H1 (cell line): ENCODE results near the gene SUSD1.
A peak's percentile ranks its signal among the peaks of the same experiment; 100 is the strongest.

Experiments
- BACH1 ChIP-seq: IDR thresholded peaks from 2 replicates; pipeline ENCODE4 v1.6.1; 2012; ENCODE audit warnings: low read length, improper control_type of control experiment
- EP300 ChIP-seq, 2 experiments: IDR thresholded peaks; 1 replicate in 1 of 2; 2 replicates in 1 of 2; pipeline ENCODE4 v1.6.1; 2011 to 2012; ENCODE audit warnings: low read depth in 2 of 2, low read length in 2 of 2, mild to moderate bottlenecking in 2 of 2, borderline replicate concordance in 1 of 2, inconsistent platforms in 1 of 2, moderate library complexity in 1 of 2
- EZH2 ChIP-seq: fragments of 200-600 bp; sonication (generic); IDR thresholded peaks from 2 replicates; pipeline ENCODE4 v1.7.1; 2012; ENCODE audit warnings: low read depth, mild to moderate bottlenecking, moderate library complexity, low read length, inconsistent platforms; ENCODE audit not compliant: severe bottlenecking
- JUN ChIP-seq: IDR thresholded peaks from 2 replicates; pipeline ENCODE4 v1.6.1; 2011; ENCODE audit warnings: low read depth, mild to moderate bottlenecking, improper control_type of control experiment, low read length
- POLR2A ChIP-seq, 2 experiments: IDR thresholded peaks; 1 replicate in 1 of 2; 2 replicates in 1 of 2; pipeline ENCODE4 v1.6.1; 2011; ENCODE audit warnings: low read depth in 2 of 2, low read length in 2 of 2, mild to moderate bottlenecking in 2 of 2; ENCODE audit errors: control extremely low read depth in 1 of 2
- POU5F1 ChIP-seq: IDR thresholded peaks from 2 replicates; pipeline ENCODE4 v1.6.1; 2011; ENCODE audit warnings: low read depth, mild to moderate bottlenecking, low read length, moderate library complexity
- SIRT6 ChIP-seq: IDR thresholded peaks from one replicate; pipeline ENCODE4 v1.7.1; 2012; ENCODE audit warnings: low read length, inconsistent platforms
- SIX5 ChIP-seq: IDR thresholded peaks from 2 replicates; pipeline ENCODE4 v1.6.1; 2011; ENCODE audit warnings: mild to moderate bottlenecking, low read depth, low read length
- TAF1 ChIP-seq: IDR thresholded peaks from 2 replicates; pipeline ENCODE4 v1.6.1; 2011; ENCODE audit warnings: mild to moderate bottlenecking, low read depth, low read length
- TF ChIP-seq, protein P1 (sequence below), 3 experiments: IDR thresholded peaks; 1 replicate in 2 of 3; 2 replicates in 1 of 3; pipeline versions ENCODE4 v1.5.1 to v1.6.1; 2011; ENCODE audit warnings: low read length in 3 of 3, mild to moderate bottlenecking in 3 of 3, inconsistent platforms in 2 of 3, low read depth in 1 of 3, moderate library complexity in 1 of 3; ENCODE audit not compliant: insufficient read depth in 1 of 3; ENCODE audit errors: control extremely low read depth in 1 of 3

DNA sequence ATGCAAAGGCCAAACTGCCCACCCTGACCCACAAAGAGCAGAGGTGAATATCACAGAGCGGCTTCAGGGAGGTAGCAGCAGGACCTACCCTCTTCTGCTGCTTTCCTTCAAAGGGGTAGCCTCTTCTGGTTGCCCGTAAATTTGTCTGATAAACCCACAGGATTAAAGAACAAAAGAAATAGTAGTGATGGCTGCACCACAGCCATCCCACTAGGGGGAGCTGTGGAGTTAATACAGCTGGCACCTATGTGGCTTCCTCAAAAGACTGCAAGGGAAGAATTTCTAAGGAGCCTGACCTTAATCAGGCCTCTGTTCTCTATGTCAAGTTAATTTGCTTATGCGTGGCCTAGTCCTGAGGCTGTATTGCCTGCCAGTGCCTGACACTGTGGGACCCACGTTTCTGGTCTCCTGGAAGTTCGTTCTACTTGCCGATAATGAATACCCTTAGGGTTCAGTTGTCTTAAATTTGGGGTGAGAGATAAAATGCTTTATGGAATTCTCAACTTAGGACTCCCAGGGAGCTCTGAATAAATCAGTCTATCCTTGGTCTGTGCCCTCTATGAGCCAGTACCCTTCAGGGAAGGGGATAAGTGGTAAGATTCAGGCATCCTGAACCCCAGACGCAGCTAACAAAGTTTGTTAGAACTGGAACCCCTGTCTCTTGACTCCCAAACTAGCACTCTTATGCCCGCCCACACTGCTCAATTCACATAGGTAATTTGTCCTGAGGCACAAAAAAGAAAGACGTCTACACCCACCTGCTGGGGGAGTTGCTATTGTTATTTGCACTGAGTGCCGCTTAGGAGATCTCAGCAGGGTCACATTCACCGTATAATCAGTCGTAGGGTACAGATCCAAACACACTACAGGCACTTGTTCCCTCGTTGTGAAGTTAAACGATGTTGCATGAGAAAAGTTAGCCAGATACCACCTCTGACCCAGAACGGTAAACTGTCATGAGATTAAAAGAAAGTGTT is 77.1 kb downstream of the SUSD1 start:
- TF ChIP-seq EZH2: no peak
- no peak for TF ChIP-seq EP300 (IDR thresholded peaks at IDR 0.05; ENCODE audit: borderline replicate concordance in 1 of 2, low read depth in 2 of 2, low read length in 2 of 2)
- TF ChIP-seq, protein P1, sequence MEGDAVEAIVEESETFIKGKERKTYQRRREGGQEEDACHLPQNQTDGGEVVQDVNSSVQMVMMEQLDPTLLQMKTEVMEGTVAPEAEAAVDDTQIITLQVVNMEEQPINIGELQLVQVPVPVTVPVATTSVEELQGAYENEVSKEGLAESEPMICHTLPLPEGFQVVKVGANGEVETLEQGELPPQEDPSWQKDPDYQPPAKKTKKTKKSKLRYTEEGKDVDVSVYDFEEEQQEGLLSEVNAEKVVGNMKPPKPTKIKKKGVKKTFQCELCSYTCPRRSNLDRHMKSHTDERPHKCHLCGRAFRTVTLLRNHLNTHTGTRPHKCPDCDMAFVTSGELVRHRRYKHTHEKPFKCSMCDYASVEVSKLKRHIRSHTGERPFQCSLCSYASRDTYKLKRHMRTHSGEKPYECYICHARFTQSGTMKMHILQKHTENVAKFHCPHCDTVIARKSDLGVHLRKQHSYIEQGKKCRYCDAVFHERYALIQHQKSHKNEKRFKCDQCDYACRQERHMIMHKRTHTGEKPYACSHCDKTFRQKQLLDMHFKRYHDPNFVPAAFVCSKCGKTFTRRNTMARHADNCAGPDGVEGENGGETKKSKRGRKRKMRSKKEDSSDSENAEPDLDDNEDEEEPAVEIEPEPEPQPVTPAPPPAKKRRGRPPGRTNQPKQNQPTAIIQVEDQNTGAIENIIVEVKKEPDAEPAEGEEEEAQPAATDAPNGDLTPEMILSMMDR (IDR thresholded peaks at IDR 0.05; ENCODE audit: control extremely low read depth in 1 of 3, insufficient read depth in 1 of 3, low read depth in 1 of 3, low read length in 3 of 3): peak; percentile 36 to 86 (median 79)
- TF ChIP-seq TAF1: no peak
- no peak for TF ChIP-seq POU5F1
- TF ChIP-seq POLR2A (IDR thresholded peaks at IDR 0.05; ENCODE audit: control extremely low read depth in 1 of 2, low read depth in 2 of 2, low read length in 2 of 2): no peak
- TF ChIP-seq SIRT6: no peak
- TF ChIP-seq SIX5: no peak
- TF ChIP-seq JUN: no peak
- TF ChIP-seq BACH1: no peak
